ENCODE measurements around the gene KDM4C. TPM values are rescaled to one million over a fixed set of nuclear protein-coding genes. Genes with fewer than 3 reads are reported as not detected.
"Not testable (repeated sequence)": the region's sequence is repeated elsewhere in the genome, so short reads cannot be mapped to it uniquely, and the experiment has no call there.

KDM4C gene
- total RNA-seq (2014; rRNA removed; shearing (Covaris generic)), result 10.5 and 13.5 TPM in 2 replicates
- polyA plus RNA-seq (2014; cell fraction: nucleus; rRNA removed), result 14.1 and 18.0 TPM in 2 replicates

- DNase-seq (ENCODE audit: extremely low read depth, low read depth), result peak; percentile 83
Measured at GRCh38 chr9:6757456-6758247, at the start of gene KDM4C. Gene KDM4C, plus strand, starts transcription at chr9:6757973. Its CDS starts 35,016 bp downstream, at chr9:6792989.

- DNase-seq (ENCODE audit: extremely low read depth, low read depth), result no peak
Measured at GRCh38 chr9:6708732-6709131, 49.0 kb upstream of the KDM4C start.

GRCh38 chr9:6711403-6711802 is 46.4 kb upstream of the KDM4C start:
- no peak for DNase-seq (ENCODE audit: extremely low read depth, low read depth)

- no peak for DNase-seq (ENCODE audit: extremely low read depth, low read depth)
Measured at GRCh38 chr9:6712041-6712440, 45.7 kb upstream of the KDM4C start.

GRCh38 chr9:6714176-6714575 is 43.6 kb upstream of the KDM4C start:
- no peak for DNase-seq (ENCODE audit: extremely low read depth, low read depth)

- not testable (repeated sequence) for DNase-seq (ENCODE audit: extremely low read depth, low read depth)
Measured at GRCh38 chr9:6715153-6715754, 42.5 kb upstream of the KDM4C start.

GRCh38 chr9:6715755-6716643 is 41.8 kb upstream of the KDM4C start:
- DNase-seq (ENCODE audit: extremely low read depth, low read depth), result no peak

- DNase-seq (ENCODE audit: extremely low read depth, low read depth), result no peak
Measured at GRCh38 chr9:6716766-6717165, 41.0 kb upstream of the KDM4C start.

- no peak for DNase-seq (ENCODE audit: extremely low read depth, low read depth)
Measured at GRCh38 chr9:6723881-6724420, 33.8 kb upstream of the KDM4C start.

GRCh38 chr9:6733257-6733656 is 24.5 kb upstream of the KDM4C start:
- DNase-seq (ENCODE audit: extremely low read depth, low read depth), result no peak

- DNase-seq (ENCODE audit: extremely low read depth, low read depth), result no peak
Measured at GRCh38 chr9:6733831-6734230, 23.9 kb upstream of the KDM4C start.

- no peak for DNase-seq (ENCODE audit: extremely low read depth, low read depth)
Measured at GRCh38 chr9:6735422-6735821, 22.4 kb upstream of the KDM4C start.

- DNase-seq (ENCODE audit: extremely low read depth, low read depth), result no peak
Measured at GRCh38 chr9:6739218-6739617, 18.6 kb upstream of the KDM4C start.

GRCh38 chr9:6748861-6749260 is 8.9 kb upstream of the KDM4C start:
- not testable (repeated sequence) for DNase-seq (ENCODE audit: extremely low read depth, low read depth)

GRCh38 chr9:6754861-6755260 is 2.9 kb upstream of the KDM4C start:
- not testable (repeated sequence) for DNase-seq (ENCODE audit: extremely low read depth, low read depth)

GRCh38 chr9:6757132-6757455 is 679 bp upstream of the KDM4C start:
- DNase-seq (ENCODE audit: extremely low read depth, low read depth), result peak; percentile 57

GRCh38 chr9:6758248-6758497 is 400 bp downstream of the KDM4C start:
- DNase-seq (ENCODE audit: extremely low read depth, low read depth), result no peak

GRCh38 chr9:6758498-6759184 is 868 bp downstream of the KDM4C start:
- no peak for DNase-seq (ENCODE audit: extremely low read depth, low read depth)

GRCh38 chr9:6759185-6759977 is 1.6 kb downstream of the KDM4C start:
- no peak for DNase-seq (ENCODE audit: extremely low read depth, low read depth)

GRCh38 chr9:6761306-6761705 is 3.5 kb downstream of the KDM4C start:
- no peak for DNase-seq (ENCODE audit: extremely low read depth, low read depth)

All from NCI-H460 (cell line).